Measurements from ENCODE around the gene TSPAN9.

The TSPAN9 gene

GRCh38 chr12:3207175-3207574 is 130.0 kb downstream of the TSPAN9 start:
- H3K27ac ChIP-seq (ENCODE audit: low read depth, low read length) = no peak overlapping the region
- H3K9ac ChIP-seq (ENCODE audit: low read length in 5 of 5) = no peak overlapping the region
- peaks cover 0 to 8% (median 0%) of the 10 kb centered on the region in 5 donors for H3K36me3 ChIP-seq (ENCODE audit: control insufficient read depth in 5 of 5, insufficient read depth in 5 of 5, low read length in 5 of 5)
- peaks cover 0 to 3% (median under 1%) of the 10 kb centered on the region in 5 donors for H3K27me3 ChIP-seq (ENCODE audit: control insufficient read depth in 5 of 5, insufficient read depth in 4 of 5, low read length in 5 of 5)
- H3K9me3 ChIP-seq (ENCODE audit: control insufficient read depth in 5 of 5, low read length in 5 of 5) = no peaks in the 10 kb centered on the region
- peaks cover 0 to 34% (median 11%) of the 10 kb centered on the region in 5 donors for H3K4me1 ChIP-seq (ENCODE audit: control insufficient read depth in 5 of 5, insufficient read depth in 5 of 5, low read length in 5 of 5)
- H3K4me3 ChIP-seq (ENCODE audit: low read depth in 1 of 5, low read length in 5 of 5) = no peak overlapping the region

DNA sequence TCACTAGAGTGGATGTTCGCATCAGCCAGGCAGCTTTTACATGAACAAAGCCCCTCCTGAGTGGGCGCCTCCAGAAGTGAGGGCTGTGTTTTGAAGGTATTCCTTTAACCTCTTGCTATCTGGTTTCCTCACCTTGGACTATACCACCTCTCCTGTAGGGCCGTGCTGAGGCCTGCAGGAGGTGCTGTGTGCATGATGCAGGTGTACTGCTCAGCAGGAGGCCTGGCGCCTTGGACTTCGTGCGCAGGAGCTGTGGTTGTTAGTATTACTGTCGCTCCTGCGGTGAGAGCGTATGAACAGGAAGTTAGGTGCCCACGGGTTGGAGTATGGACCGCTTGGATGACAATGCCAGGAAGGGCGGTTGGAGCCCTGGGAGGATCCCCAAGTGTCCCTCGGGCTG is 130.7 kb downstream of the TSPAN9 start:
- Histone ChIP-seq H3K4me1 (ENCODE audit: control insufficient read depth in 5 of 5, insufficient read depth in 5 of 5, low read length in 5 of 5) (peaks cover 0 to 31% (median 11%) of the 10 kb centered on the region in 5 donors), H3K9me3 (ENCODE audit: control insufficient read depth in 5 of 5, low read length in 5 of 5) (no peaks in the 10 kb centered on the region), H3K27me3 (ENCODE audit: control insufficient read depth in 5 of 5, insufficient read depth in 4 of 5, low read length in 5 of 5) (no peaks in the 10 kb centered on the region), H3K9ac (ENCODE audit: low read length in 5 of 5) (no peak overlapping the region), H3K4me3 (ENCODE audit: low read depth in 1 of 5, low read length in 5 of 5) (no peak overlapping the region), H3K27ac (ENCODE audit: low read depth, low read length) (no peak overlapping the region), H3K36me3 (ENCODE audit: control insufficient read depth in 5 of 5, insufficient read depth in 5 of 5, low read length in 5 of 5) (peaks cover 0 to 8% (median 0%) of the 10 kb centered on the region in 5 donors)

GRCh38 chr12:3213188-3213587 is 136.0 kb downstream of the TSPAN9 start:
- Histone ChIP-seq H3K4me1 (ENCODE audit: control insufficient read depth in 5 of 5, insufficient read depth in 5 of 5, low read length in 5 of 5) (peaks cover 0 to 7% (median 4%) of the 10 kb centered on the region in 5 donors), H3K9ac (ENCODE audit: low read length in 5 of 5) (no peak overlapping the region), H3K4me3 (ENCODE audit: low read depth in 1 of 5, low read length in 5 of 5) (no peak overlapping the region), H3K36me3 (ENCODE audit: control insufficient read depth in 5 of 5, insufficient read depth in 5 of 5, low read length in 5 of 5) (peaks cover 0 to 16% (median 4%) of the 10 kb centered on the region in 5 donors), H3K27ac (ENCODE audit: low read depth, low read length) (no peak overlapping the region), H3K27me3 (ENCODE audit: control insufficient read depth in 5 of 5, insufficient read depth in 4 of 5, low read length in 5 of 5) (no peaks in the 10 kb centered on the region), H3K9me3 (ENCODE audit: control insufficient read depth in 5 of 5, low read length in 5 of 5) (no peaks in the 10 kb centered on the region)

GRCh38 chr12:3213768-3214167 is 136.6 kb downstream of the TSPAN9 start:
- no peak overlapping the region for H3K4me3 ChIP-seq (ENCODE audit: low read depth in 1 of 5, low read length in 5 of 5)
- no peak overlapping the region for H3K9ac ChIP-seq (ENCODE audit: low read length in 5 of 5)
- H3K9me3 ChIP-seq (ENCODE audit: control insufficient read depth in 5 of 5, low read length in 5 of 5) = no peaks in the 10 kb centered on the region
- no peak overlapping the region for H3K27ac ChIP-seq (ENCODE audit: low read depth, low read length)
- H3K36me3 ChIP-seq (ENCODE audit: control insufficient read depth in 5 of 5, insufficient read depth in 5 of 5, low read length in 5 of 5) = peaks cover 0 to 16% (median 4%) of the 10 kb centered on the region in 5 donors
- peaks cover 4 to 12% (median 8%) of the 10 kb centered on the region in 5 donors for H3K4me1 ChIP-seq (ENCODE audit: control insufficient read depth in 5 of 5, insufficient read depth in 5 of 5, low read length in 5 of 5)
- H3K27me3 ChIP-seq (ENCODE audit: control insufficient read depth in 5 of 5, insufficient read depth in 4 of 5, low read length in 5 of 5) = no peaks in the 10 kb centered on the region

- Histone ChIP-seq H3K4me1 (ENCODE audit: control insufficient read depth in 5 of 5, insufficient read depth in 5 of 5, low read length in 5 of 5) (peaks cover 9 to 19% (median 14%) of the 10 kb centered on the region in 5 donors), H3K27me3 (ENCODE audit: control insufficient read depth in 5 of 5, insufficient read depth in 4 of 5, low read length in 5 of 5) (no peaks in the 10 kb centered on the region), H3K4me3 (ENCODE audit: low read depth in 1 of 5, low read length in 5 of 5) (no peak overlapping the region), H3K27ac (ENCODE audit: low read depth, low read length) (no peak overlapping the region), H3K9ac (ENCODE audit: low read length in 5 of 5) (no peak overlapping the region), H3K36me3 (ENCODE audit: control insufficient read depth in 5 of 5, insufficient read depth in 5 of 5, low read length in 5 of 5) (peaks cover 0 to 16% (median 4%) of the 10 kb centered on the region in 5 donors), H3K9me3 (ENCODE audit: control insufficient read depth in 5 of 5, low read length in 5 of 5) (no peaks in the 10 kb centered on the region)
Observed at GRCh38 chr12:3214526-3215365, 137.6 kb downstream of the TSPAN9 start.

- no peaks in the 10 kb centered on the region for H3K9me3 ChIP-seq (ENCODE audit: control insufficient read depth in 5 of 5, low read length in 5 of 5)
- no peak overlapping the region for H3K4me3 ChIP-seq (ENCODE audit: low read depth in 1 of 5, low read length in 5 of 5)
- H3K27ac ChIP-seq (ENCODE audit: low read depth, low read length) = no peak overlapping the region
- peaks cover 9 to 20% (median 14%) of the 10 kb centered on the region in 5 donors for H3K4me1 ChIP-seq (ENCODE audit: control insufficient read depth in 5 of 5, insufficient read depth in 5 of 5, low read length in 5 of 5)
- no peaks in the 10 kb centered on the region for H3K27me3 ChIP-seq (ENCODE audit: control insufficient read depth in 5 of 5, insufficient read depth in 4 of 5, low read length in 5 of 5)
- no peak overlapping the region for H3K9ac ChIP-seq (ENCODE audit: low read length in 5 of 5)
- H3K36me3 ChIP-seq (ENCODE audit: control insufficient read depth in 5 of 5, insufficient read depth in 5 of 5, low read length in 5 of 5) = peaks cover 0 to 16% (median 4%) of the 10 kb centered on the region in 5 donors
Observed at GRCh38 chr12:3215410-3215975, 138.3 kb downstream of the TSPAN9 start.

- peaks cover 9 to 25% (median 14%) of the 10 kb centered on the region in 5 donors for H3K4me1 ChIP-seq (ENCODE audit: control insufficient read depth in 5 of 5, insufficient read depth in 5 of 5, low read length in 5 of 5)
- H3K27me3 ChIP-seq (ENCODE audit: control insufficient read depth in 5 of 5, insufficient read depth in 4 of 5, low read length in 5 of 5) = no peaks in the 10 kb centered on the region
- no peak overlapping the region for H3K27ac ChIP-seq (ENCODE audit: low read depth, low read length)
- H3K9me3 ChIP-seq (ENCODE audit: control insufficient read depth in 5 of 5, low read length in 5 of 5) = no peaks in the 10 kb centered on the region
- no peak overlapping the region for H3K9ac ChIP-seq (ENCODE audit: low read length in 5 of 5)
- no peak overlapping the region for H3K4me3 ChIP-seq (ENCODE audit: low read depth in 1 of 5, low read length in 5 of 5)
- peaks cover 0 to 16% (median 4%) of the 10 kb centered on the region in 5 donors for H3K36me3 ChIP-seq (ENCODE audit: control insufficient read depth in 5 of 5, insufficient read depth in 5 of 5, low read length in 5 of 5)
Observed at GRCh38 chr12:3216097-3216496, 138.9 kb downstream of the TSPAN9 start.

GRCh38 chr12:3216726-3217682 is 139.8 kb downstream of the TSPAN9 start:
- H3K9me3 ChIP-seq (ENCODE audit: control insufficient read depth in 5 of 5, low read length in 5 of 5) = no peaks in the 10 kb centered on the region
- no peaks in the 10 kb centered on the region for H3K27me3 ChIP-seq (ENCODE audit: control insufficient read depth in 5 of 5, insufficient read depth in 4 of 5, low read length in 5 of 5)
- H3K36me3 ChIP-seq (ENCODE audit: control insufficient read depth in 5 of 5, insufficient read depth in 5 of 5, low read length in 5 of 5) = peaks cover 0 to 16% (median 4%) of the 10 kb centered on the region in 5 donors
- H3K4me3 ChIP-seq (ENCODE audit: low read depth in 1 of 5, low read length in 5 of 5) = no peak overlapping the region
- no peak overlapping the region for H3K27ac ChIP-seq (ENCODE audit: low read depth, low read length)
- peaks cover 9 to 25% (median 14%) of the 10 kb centered on the region in 5 donors for H3K4me1 ChIP-seq (ENCODE audit: control insufficient read depth in 5 of 5, insufficient read depth in 5 of 5, low read length in 5 of 5)
- no peak overlapping the region for H3K9ac ChIP-seq (ENCODE audit: low read length in 5 of 5)

- H3K27ac ChIP-seq (ENCODE audit: low read depth, low read length) = no peak overlapping the region
Observed at GRCh38 chr12:3217683-3218079, 140.5 kb downstream of the TSPAN9 start.

More at GRCh38 chr12:3217683-3218079, 140.5 kb downstream of the TSPAN9 start:
- no peak overlapping the region for H3K9ac ChIP-seq (ENCODE audit: low read length in 5 of 5)
- peaks cover 0 to 16% (median 4%) of the 10 kb centered on the region in 5 donors for H3K36me3 ChIP-seq (ENCODE audit: control insufficient read depth in 5 of 5, insufficient read depth in 5 of 5, low read length in 5 of 5)
- H3K4me3 ChIP-seq (ENCODE audit: low read depth in 1 of 5, low read length in 5 of 5) = no peak overlapping the region
- no peaks in the 10 kb centered on the region for H3K9me3 ChIP-seq (ENCODE audit: control insufficient read depth in 5 of 5, low read length in 5 of 5)
- no peaks in the 10 kb centered on the region for H3K27me3 ChIP-seq (ENCODE audit: control insufficient read depth in 5 of 5, insufficient read depth in 4 of 5, low read length in 5 of 5)
- H3K4me1 ChIP-seq (ENCODE audit: control insufficient read depth in 5 of 5, insufficient read depth in 5 of 5, low read length in 5 of 5) = peaks cover 9 to 25% (median 14%) of the 10 kb centered on the region in 5 donors
